Measurements from ENCODE around the gene PSG1.
"Not testable (repeated sequence)": the region's sequence is repeated elsewhere in the genome, so short reads cannot be mapped to it uniquely, and the experiment has no call there.

GRCh38 chr19:42919070-42919756 is 39.7 kb upstream of the PSG1 start:
- TF ChIP-seq NFIC (IDR thresholded peaks at IDR 0.05); EP300 (IDR thresholded peaks at IDR 0.05; ENCODE audit: borderline replicate concordance); RAD21 (IDR thresholded peaks at IDR 0.05; ENCODE audit: low read depth); YY1 (IDR thresholded peaks at IDR 0.05; ENCODE audit: low read depth): not testable (repeated sequence)
- TF ChIP-seq, protein P1, sequence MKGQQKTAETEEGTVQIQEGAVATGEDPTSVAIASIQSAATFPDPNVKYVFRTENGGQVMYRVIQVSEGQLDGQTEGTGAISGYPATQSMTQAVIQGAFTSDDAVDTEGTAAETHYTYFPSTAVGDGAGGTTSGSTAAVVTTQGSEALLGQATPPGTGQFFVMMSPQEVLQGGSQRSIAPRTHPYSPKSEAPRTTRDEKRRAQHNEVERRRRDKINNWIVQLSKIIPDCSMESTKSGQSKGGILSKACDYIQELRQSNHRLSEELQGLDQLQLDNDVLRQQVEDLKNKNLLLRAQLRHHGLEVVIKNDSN (IDR thresholded peaks at IDR 0.05) = not testable (repeated sequence)
- TF ChIP-seq MAX (IDR thresholded peaks at IDR 0.05) = peak; percentile 43; the same call in 1 of the 2 replicates
